Thyroid gland (tissue), 4 donors: ENCODE results near the gene SRGAP1. TPM values are rescaled to one million over a fixed set of nuclear protein-coding genes. Genes with fewer than 3 reads are reported as not detected.

Experiments
- DNase-seq, 2 donors: peaks; one replicate each; pipeline ENCODE4 v3.0.0-alpha.2; 2019
- H3K27ac ChIP-seq, 3 donors: fragments of 200-600 bp; sonication (generic); 1 replicate in 2 of 3; 2 replicates in 1 of 3; pipeline ENCODE4 v1.5.1; 2016 to 2019; ENCODE audit warnings: mild to moderate bottlenecking in 1 of 3, moderate library complexity in 1 of 3
- H3K27me3 ChIP-seq: fragments of 200-600 bp; sonication (generic); one replicate; pipeline ENCODE4 v1.5.1; 2019
- H3K36me3 ChIP-seq, 2 donors: fragments of 200-600 bp; sonication (generic); one replicate each; pipeline ENCODE4 v1.5.1; 2016 to 2019
- H3K4me1 ChIP-seq, 2 donors: fragments of 200-600 bp; sonication (generic); one replicate each; pipeline ENCODE4 v1.5.1; 2017 to 2019
- H3K4me3 ChIP-seq, 3 donors: fragments of 200-600 bp; sonication (generic); replicated peaks in 1 of 3; 1 replicate in 2 of 3; 2 replicates in 1 of 3; pipeline ENCODE4 v1.5.1; 2016; ENCODE audit warnings: mild to moderate bottlenecking in 1 of 3
- H3K9me3 ChIP-seq: fragments of 200-600 bp; sonication (generic); one replicate; pipeline ENCODE4 v1.5.1; 2017
- POLR2A ChIP-seq, 2 donors: fragments of 450-650 bp; IDR thresholded peaks; one replicate each; pipeline ENCODE4 v1.6.1; 2017; ENCODE audit warnings: antibody characterized with exemption in 2 of 2, mild to moderate bottlenecking in 2 of 2, moderate library complexity in 1 of 2
- WGBS, 2 donors: methylation state at CpG; one replicate each; pipeline ENCODE4 v1.1.5; 2017; 5-methylcytosine and 5-hydroxymethylcytosine counted together
- intact Hi-C: fragments of 100-400 bp; cut with DNase I; formaldehyde crosslinking; loops from one replicate; pipeline ENCODE4 v1.15.1; 2023
- total RNA-seq, 4 donors: library from RNA; depleted of rRNA; stranded (reverse); fragments of >200 nt; gene quantifications; one replicate each; pipeline ENCODE4 v1.2.3, GENCODE V29; 2016
- TF ChIP-seq, protein P1 (sequence below), 6 experiments: fragments of 200-600 bp in 3 of 6; fragments of 450-650 bp in 3 of 6; sonication (generic) in 3 of 6; IDR thresholded peaks; one replicate each; pipeline ENCODE4 v1.5.1; 2016 to 2019; ENCODE audit warnings: antibody characterized with exemption in 6 of 6, mild to moderate bottlenecking in 2 of 6, inconsistent platforms in 1 of 6, moderate library complexity in 1 of 6

The SRGAP1 gene
- total RNA-seq, 4 donors from 2014 or later: 14.1 to 26.3 (median 20.9) TPM

DNA sequence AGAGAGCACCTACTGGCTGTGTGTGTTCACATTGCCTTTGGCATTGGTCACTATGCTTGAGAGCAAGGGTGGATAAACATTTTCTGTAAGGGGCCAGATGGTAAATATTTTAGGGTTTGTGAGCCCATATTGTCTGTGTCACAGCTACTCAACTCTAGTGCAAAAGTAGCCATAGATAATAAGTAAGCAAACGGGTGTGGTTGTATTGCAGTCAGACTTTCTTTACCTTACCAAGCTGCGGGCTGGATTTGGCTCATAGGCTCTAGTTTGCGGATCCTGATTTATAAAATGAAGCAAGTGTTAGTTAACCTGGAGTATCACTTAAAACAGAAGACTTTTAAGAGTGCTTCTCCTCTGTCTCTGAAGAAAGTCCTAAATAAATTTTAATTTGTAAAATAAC, 208.6 kb downstream of the SRGAP1 start:
- no peak overlapping the region for H3K4me3 ChIP-seq
- TF ChIP-seq POLR2A (IDR thresholded peaks at IDR 0.05): no peak
- TF ChIP-seq, protein P1, sequence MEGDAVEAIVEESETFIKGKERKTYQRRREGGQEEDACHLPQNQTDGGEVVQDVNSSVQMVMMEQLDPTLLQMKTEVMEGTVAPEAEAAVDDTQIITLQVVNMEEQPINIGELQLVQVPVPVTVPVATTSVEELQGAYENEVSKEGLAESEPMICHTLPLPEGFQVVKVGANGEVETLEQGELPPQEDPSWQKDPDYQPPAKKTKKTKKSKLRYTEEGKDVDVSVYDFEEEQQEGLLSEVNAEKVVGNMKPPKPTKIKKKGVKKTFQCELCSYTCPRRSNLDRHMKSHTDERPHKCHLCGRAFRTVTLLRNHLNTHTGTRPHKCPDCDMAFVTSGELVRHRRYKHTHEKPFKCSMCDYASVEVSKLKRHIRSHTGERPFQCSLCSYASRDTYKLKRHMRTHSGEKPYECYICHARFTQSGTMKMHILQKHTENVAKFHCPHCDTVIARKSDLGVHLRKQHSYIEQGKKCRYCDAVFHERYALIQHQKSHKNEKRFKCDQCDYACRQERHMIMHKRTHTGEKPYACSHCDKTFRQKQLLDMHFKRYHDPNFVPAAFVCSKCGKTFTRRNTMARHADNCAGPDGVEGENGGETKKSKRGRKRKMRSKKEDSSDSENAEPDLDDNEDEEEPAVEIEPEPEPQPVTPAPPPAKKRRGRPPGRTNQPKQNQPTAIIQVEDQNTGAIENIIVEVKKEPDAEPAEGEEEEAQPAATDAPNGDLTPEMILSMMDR (IDR thresholded peaks at IDR 0.05): no peak
- no peaks in the 10 kb centered on the region for H3K27me3 ChIP-seq
- intact Hi-C loops: no loop called here
- H3K9me3 ChIP-seq: no peaks in the 10 kb centered on the region
- H3K36me3 ChIP-seq: no peaks in the 10 kb centered on the region
- H3K27ac ChIP-seq: no peak overlapping the region
- WGBS, 2 donors: 95 to 98% methylated on average over 3 of the region's 3 CpGs
- no peaks in the 10 kb centered on the region for H3K4me1 ChIP-seq
- no peak for DNase-seq

GRCh38 chr12:64054079-64054520, 209.6 kb downstream of the SRGAP1 start:
- intact Hi-C loops: no loop called here
- 89 to 93% methylated on average over 4 of the region's 4 CpGs for WGBS, 2 donors
- no peak for DNase-seq
- H3K9me3 ChIP-seq: no peaks in the 10 kb centered on the region
- no peaks in the 10 kb centered on the region for H3K27me3 ChIP-seq
- no peaks in the 10 kb centered on the region for H3K4me1 ChIP-seq
- H3K4me3 ChIP-seq: no peak overlapping the region
- TF ChIP-seq POLR2A (IDR thresholded peaks at IDR 0.05): no peak
- TF ChIP-seq, protein P1 (IDR thresholded peaks at IDR 0.05): no peak
- H3K27ac ChIP-seq: no peak overlapping the region
- H3K36me3 ChIP-seq: no peaks in the 10 kb centered on the region

DNA sequence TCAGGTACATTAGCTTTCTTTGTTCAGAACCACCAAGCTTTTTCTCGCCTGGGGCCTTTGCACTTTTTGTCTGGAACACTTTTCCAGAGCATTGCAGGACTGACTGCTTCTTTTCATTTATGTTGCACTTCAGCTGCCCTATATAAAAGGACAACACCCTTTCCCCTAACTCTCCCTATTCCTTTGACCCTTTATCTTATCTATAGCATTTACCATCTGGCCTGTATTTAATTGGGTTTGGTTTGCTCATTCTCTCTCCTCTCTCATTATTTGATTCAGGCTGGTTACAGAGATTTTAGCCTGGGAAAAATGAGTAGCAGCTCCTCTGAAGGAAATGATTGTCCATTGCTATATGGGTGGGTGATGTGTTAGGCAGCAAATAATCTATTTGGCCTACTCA, 212.2 kb downstream of the SRGAP1 start:
- H3K36me3 ChIP-seq: no peaks in the 10 kb centered on the region
- TF ChIP-seq, protein P1 (IDR thresholded peaks at IDR 0.05): no peak
- TF ChIP-seq POLR2A (IDR thresholded peaks at IDR 0.05): no peak
- WGBS, 2 donors: 95 to 100% methylated on average over 1 of the region's 1 CpG
- no peaks in the 10 kb centered on the region for H3K4me1 ChIP-seq
- no peak for DNase-seq
- H3K9me3 ChIP-seq: no peaks in the 10 kb centered on the region
- H3K27ac ChIP-seq: no peak overlapping the region
- no peak overlapping the region for H3K4me3 ChIP-seq
- intact Hi-C loops: no loop called here
- no peaks in the 10 kb centered on the region for H3K27me3 ChIP-seq

GRCh38 chr12:64057706-64058105, 213.2 kb downstream of the SRGAP1 start:
- H3K4me3 ChIP-seq: no peak overlapping the region
- no peaks in the 10 kb centered on the region for H3K4me1 ChIP-seq
- intact Hi-C loops: no loop called here
- no peaks in the 10 kb centered on the region for H3K36me3 ChIP-seq
- TF ChIP-seq POLR2A (IDR thresholded peaks at IDR 0.05): no peak
- TF ChIP-seq, protein P1 (IDR thresholded peaks at IDR 0.05): no peak
- DNase-seq: no peak
- no peak overlapping the region for H3K27ac ChIP-seq
- 82 to 90% methylated on average over 3 of the region's 3 CpGs for WGBS, 2 donors
- no peaks in the 10 kb centered on the region for H3K9me3 ChIP-seq
- H3K27me3 ChIP-seq: no peaks in the 10 kb centered on the region

DNA sequence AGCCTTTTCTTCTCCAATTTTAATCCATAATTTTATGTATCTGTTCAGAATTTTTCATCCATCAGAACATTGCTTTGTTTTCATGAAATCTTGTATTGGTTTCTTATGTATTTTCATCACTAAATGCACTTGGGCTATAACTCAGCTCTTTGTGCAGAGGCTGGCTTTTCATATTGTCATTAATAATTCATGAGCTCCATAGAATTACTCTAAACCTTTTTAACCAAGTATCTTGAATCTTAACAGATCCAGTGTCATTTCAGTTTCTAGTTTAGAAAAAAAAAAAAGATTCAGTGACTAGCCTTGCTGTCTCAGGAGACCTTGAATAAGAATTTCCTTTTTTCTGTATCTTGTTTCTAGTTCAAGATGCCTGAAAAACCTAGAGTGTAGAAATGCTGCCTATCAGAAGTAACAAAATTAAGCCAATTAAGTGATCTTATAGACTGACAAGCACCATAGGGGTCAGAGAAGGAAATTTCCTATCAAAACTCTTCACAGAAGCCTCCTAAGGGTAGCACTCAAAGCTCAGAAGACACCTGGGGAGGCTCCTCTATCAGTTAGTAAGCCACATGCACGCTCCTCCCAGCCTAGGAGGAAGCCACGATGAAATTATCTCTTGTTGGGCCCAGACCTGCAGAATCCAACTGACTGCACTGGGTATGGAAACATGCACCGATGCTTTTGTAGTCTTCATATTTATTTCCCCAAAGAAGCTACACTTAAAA, 214.2 kb downstream of the SRGAP1 start:
- Histone ChIP-seq H3K27ac (no peak overlapping the region), H3K9me3 (no peaks in the 10 kb centered on the region), H3K36me3 (no peaks in the 10 kb centered on the region), H3K4me3 (no peak overlapping the region), H3K27me3 (no peaks in the 10 kb centered on the region), H3K4me1 (no peaks in the 10 kb centered on the region)
- no peak for DNase-seq
- no peak for TF ChIP-seq POLR2A (IDR thresholded peaks at IDR 0.05)
- TF ChIP-seq, protein P1 (IDR thresholded peaks at IDR 0.05): no peak
- intact Hi-C loops: no loop called here
- WGBS, 2 donors: 92 to 97% methylated on average over 3 of the region's 3 CpGs
